Measurements from ENCODE around the gene METRNL. TPM values are rescaled to one million over a fixed set of nuclear protein-coding genes. Genes with fewer than 3 reads are reported as not detected.

The METRNL gene
- total RNA-seq, 1 donor, result 140 TPM

GRCh38 chr17:83075270-83075880, 4.0 kb upstream of the METRNL start:
- H3K27me3 ChIP-seq (ENCODE audit: insufficient read depth, low read length), result peaks cover 7% of the 10 kb centered on the region
- no peaks in the 10 kb centered on the region for H4K20me1 ChIP-seq (ENCODE audit: insufficient read depth, low read length)
- no peak overlapping the region for H3K27ac ChIP-seq (ENCODE audit: low read depth, low read length)
- H3K36me3 ChIP-seq (ENCODE audit: insufficient read depth, low read length), result no peaks in the 10 kb centered on the region
- no peak overlapping the region for H3K4me3 ChIP-seq (ENCODE audit: insufficient read depth, low read length)
- H3K4me2 ChIP-seq (ENCODE audit: insufficient read depth, low read length), result no peak overlapping the region
- H2AFZ ChIP-seq (ENCODE audit: low read length), result no peak overlapping the region
- H3K9me3 ChIP-seq (ENCODE audit: low read depth, low read length), result no peaks in the 10 kb centered on the region
- H3K4me1 ChIP-seq (ENCODE audit: insufficient read depth, low read length), result peaks cover 10% of the 10 kb centered on the region
- DNase-seq (ENCODE audit: insufficient read length, low spot score, missing footprints), result no peak
- peaks cover 3% of the 10 kb centered on the region for H3K79me2 ChIP-seq (ENCODE audit: insufficient read depth, low read length)
- TF ChIP-seq CTCF (IDR thresholded peaks at IDR 0.05; ENCODE audit: extremely low read depth, low read depth, low read length), result no peak

DNA sequence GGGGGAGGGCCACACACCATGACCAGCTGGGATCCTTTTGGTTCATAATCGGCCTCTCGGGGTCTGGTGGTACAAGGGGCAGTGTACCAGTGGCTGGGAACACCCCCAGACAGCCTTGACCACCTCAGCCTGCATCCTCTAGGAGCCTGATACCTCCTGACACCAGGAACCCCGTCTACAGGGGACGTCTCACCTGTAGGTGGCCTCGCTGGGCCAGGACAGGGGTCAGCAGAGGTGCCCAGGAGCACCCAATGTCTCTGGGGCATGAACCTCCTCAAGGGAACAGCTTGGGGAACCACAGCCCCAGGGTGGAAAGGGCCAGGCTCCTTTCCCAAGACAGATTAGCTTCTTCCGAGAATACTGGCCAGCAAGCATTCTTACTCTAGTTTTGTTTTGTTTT, 2.5 kb upstream of the METRNL start:
- no peak for DNase-seq (ENCODE audit: insufficient read length, low spot score, missing footprints)
- no peak for TF ChIP-seq CTCF (IDR thresholded peaks at IDR 0.05; ENCODE audit: extremely low read depth, low read depth, low read length)
- Histone ChIP-seq H3K4me3 (ENCODE audit: insufficient read depth, low read length) (no peak overlapping the region), H3K36me3 (ENCODE audit: insufficient read depth, low read length) (peaks cover 4% of the 10 kb centered on the region), H3K27ac (ENCODE audit: low read depth, low read length) (no peak overlapping the region), H3K4me1 (ENCODE audit: insufficient read depth, low read length) (peaks cover 17% of the 10 kb centered on the region), H3K9me3 (ENCODE audit: low read depth, low read length) (no peaks in the 10 kb centered on the region), H3K4me2 (ENCODE audit: insufficient read depth, low read length) (no peak overlapping the region), H2AFZ (ENCODE audit: low read length) (no peak overlapping the region), H3K79me2 (ENCODE audit: insufficient read depth, low read length) (peaks cover 17% of the 10 kb centered on the region), H4K20me1 (ENCODE audit: insufficient read depth, low read length) (peaks cover 8% of the 10 kb centered on the region), H3K27me3 (ENCODE audit: insufficient read depth, low read length) (peaks cover 7% of the 10 kb centered on the region)

GRCh38 chr17:83077411-83077810, 2.0 kb upstream of the METRNL start:
- DNase-seq (ENCODE audit: insufficient read length, low spot score, missing footprints), result no peak
- no peak overlapping the region for H2AFZ ChIP-seq (ENCODE audit: low read length)
- H3K27ac ChIP-seq (ENCODE audit: low read depth, low read length), result no peak overlapping the region
- no peaks in the 10 kb centered on the region for H3K9me3 ChIP-seq (ENCODE audit: low read depth, low read length)
- H3K4me2 ChIP-seq (ENCODE audit: insufficient read depth, low read length), result no peak overlapping the region
- peaks cover 22% of the 10 kb centered on the region for H3K79me2 ChIP-seq (ENCODE audit: insufficient read depth, low read length)
- H3K36me3 ChIP-seq (ENCODE audit: insufficient read depth, low read length), result peaks cover 9% of the 10 kb centered on the region
- H3K27me3 ChIP-seq (ENCODE audit: insufficient read depth, low read length), result peaks cover 7% of the 10 kb centered on the region
- peaks cover 13% of the 10 kb centered on the region for H4K20me1 ChIP-seq (ENCODE audit: insufficient read depth, low read length)
- peaks cover 22% of the 10 kb centered on the region for H3K4me1 ChIP-seq (ENCODE audit: insufficient read depth, low read length)
- TF ChIP-seq CTCF (IDR thresholded peaks at IDR 0.05; ENCODE audit: extremely low read depth, low read depth, low read length), result no peak
- H3K4me3 ChIP-seq (ENCODE audit: insufficient read depth, low read length), result no peak overlapping the region

GRCh38 chr17:83077939-83078338, 1.5 kb upstream of the METRNL start:
- Histone ChIP-seq H3K27ac (ENCODE audit: low read depth, low read length) (no peak overlapping the region), H2AFZ (ENCODE audit: low read length) (no peak overlapping the region), H3K9me3 (ENCODE audit: low read depth, low read length) (no peaks in the 10 kb centered on the region), H3K4me2 (ENCODE audit: insufficient read depth, low read length) (no peak overlapping the region), H3K36me3 (ENCODE audit: insufficient read depth, low read length) (peaks cover 13% of the 10 kb centered on the region), H3K4me3 (ENCODE audit: insufficient read depth, low read length) (no peak overlapping the region), H3K79me2 (ENCODE audit: insufficient read depth, low read length) (peaks cover 27% of the 10 kb centered on the region), H4K20me1 (ENCODE audit: insufficient read depth, low read length) (peaks cover 18% of the 10 kb centered on the region), H3K4me1 (ENCODE audit: insufficient read depth, low read length) (peaks cover 27% of the 10 kb centered on the region), H3K27me3 (ENCODE audit: insufficient read depth, low read length) (peaks cover 7% of the 10 kb centered on the region)
- TF ChIP-seq CTCF (IDR thresholded peaks at IDR 0.05; ENCODE audit: extremely low read depth, low read depth, low read length), result no peak
- DNase-seq (ENCODE audit: insufficient read length, low spot score, missing footprints), result no peak

All from osteoblast (primary cell).